GM12878 (cell line): ENCODE data around the gene MRNIP.

Experiments
- SMAD1 ChIP-seq: fragments of 450-650 bp; IDR thresholded peaks from 2 replicates; pipeline ENCODE4 v1.6.1; 2018; ENCODE audit warnings: mild to moderate bottlenecking, low read depth; ENCODE audit not compliant: partially characterized antibody
- TF ChIP-seq, protein P1 (sequence below): IDR thresholded peaks from 2 replicates; pipeline ENCODE4 v1.6.1; 2012; ENCODE audit warnings: low read depth, low read length, improper control_type of control experiment

DNA sequence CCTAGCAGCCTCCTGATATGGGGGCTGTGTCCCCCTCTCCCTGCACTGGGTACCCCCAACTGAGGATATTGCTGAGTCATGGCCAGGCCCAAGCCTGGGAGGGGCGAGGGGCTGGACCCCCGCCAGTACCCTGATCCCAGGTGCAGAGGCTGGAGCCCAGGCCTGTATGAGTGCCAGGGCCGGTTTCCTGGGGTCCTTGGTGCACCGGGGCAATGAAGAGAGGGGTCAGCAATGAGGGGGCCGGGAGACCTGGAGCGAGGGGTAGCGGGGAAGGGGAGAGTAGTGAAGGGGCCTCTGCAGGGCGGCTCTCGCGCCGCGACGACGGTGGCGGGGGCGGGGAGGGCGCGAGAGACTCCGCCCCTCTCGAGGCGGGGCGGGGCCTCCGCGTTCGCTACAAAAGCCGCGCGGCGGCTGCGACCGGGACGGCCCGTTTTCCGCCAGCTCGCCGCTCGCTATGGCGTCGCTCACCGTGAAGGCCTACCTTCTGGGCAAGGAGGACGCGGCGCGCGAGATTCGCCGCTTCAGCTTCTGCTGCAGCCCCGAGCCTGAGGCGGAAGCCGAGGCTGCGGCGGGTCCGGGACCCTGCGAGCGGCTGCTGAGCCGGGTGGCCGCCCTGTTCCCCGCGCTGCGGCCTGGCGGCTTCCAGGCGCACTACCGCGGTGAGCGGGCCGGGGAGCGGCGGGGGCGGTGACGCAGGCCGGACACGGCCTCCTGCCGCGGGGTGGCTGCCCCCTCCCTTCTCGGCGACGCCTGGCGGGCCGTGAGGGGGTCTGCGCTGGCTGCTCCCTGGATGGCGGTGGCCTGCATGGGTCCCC is 37.9 kb downstream of the MRNIP start, which contains the start of gene SQSTM1:
- TF ChIP-seq, protein P1, sequence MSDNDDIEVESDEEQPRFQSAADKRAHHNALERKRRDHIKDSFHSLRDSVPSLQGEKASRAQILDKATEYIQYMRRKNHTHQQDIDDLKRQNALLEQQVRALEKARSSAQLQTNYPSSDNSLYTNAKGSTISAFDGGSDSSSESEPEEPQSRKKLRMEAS = peak; percentile 59; the same call in 1 of the 2 replicates
- TF ChIP-seq SMAD1 = no peak
